Liver (tissue), 9 donors: ENCODE data around the gene NF2. TPM values are rescaled to one million over a fixed set of nuclear protein-coding genes. Genes with fewer than 3 reads are reported as not detected.

Experiments used
- DNase-seq: peaks from one replicate; pipeline ENCODE4 v3.0.0-alpha.2; 2017; ENCODE audit warnings: low spot score
- H3K27ac ChIP-seq, 2 donors: one replicate each; pipeline ENCODE4 v1.7.0; 2013; ENCODE audit warnings: inconsistent platforms in 2 of 2, low read length in 2 of 2, control low read depth in 1 of 2, low read depth in 1 of 2, mild to moderate bottlenecking in 1 of 2
- H3K27me3 ChIP-seq, 4 donors: one replicate each; pipeline versions ENCODE4 v1.6.1 to v1.7.0; 2013; ENCODE audit warnings: low read length in 3 of 4, inconsistent platforms in 1 of 4, mild to moderate bottlenecking in 1 of 4, moderate library complexity in 1 of 4; ENCODE audit not compliant: control insufficient read depth in 4 of 4, insufficient read depth in 4 of 4
- H3K36me3 ChIP-seq, 4 donors: one replicate each; pipeline versions ENCODE4 v1.6.1 to v1.7.0; 2013; ENCODE audit warnings: low read length in 3 of 4, mild to moderate bottlenecking in 3 of 4, low read depth in 1 of 4, moderate library complexity in 1 of 4; ENCODE audit not compliant: control insufficient read depth in 4 of 4, insufficient read depth in 3 of 4
- H3K4me1 ChIP-seq, 4 donors: one replicate each; pipeline versions ENCODE4 v1.6.1 to v1.7.0; 2013; ENCODE audit warnings: low read length in 3 of 4, mild to moderate bottlenecking in 3 of 4, moderate library complexity in 1 of 4; ENCODE audit not compliant: control insufficient read depth in 4 of 4, insufficient read depth in 4 of 4
- H3K4me3 ChIP-seq, 3 donors: one replicate each; pipeline versions ENCODE4 v1.6.1 to v1.7.0; 2013; ENCODE audit warnings: low read length in 3 of 3, control low read depth in 1 of 3, low read depth in 1 of 3, mild to moderate bottlenecking in 1 of 3
- H3K9ac ChIP-seq, 2 donors: one replicate each; pipeline ENCODE4 v1.7.0; 2013; ENCODE audit warnings: low read length in 2 of 2, mild to moderate bottlenecking in 2 of 2, moderate library complexity in 2 of 2, control low read depth in 1 of 2, low read depth in 1 of 2
- H3K9me3 ChIP-seq, 4 donors: one replicate each; pipeline versions ENCODE4 v1.6.1 to v1.7.0; 2013; ENCODE audit warnings: low read length in 3 of 4; ENCODE audit not compliant: control insufficient read depth in 4 of 4
- CTCF ChIP-seq: fragments of 150-350 bp; IDR thresholded peaks from 2 replicates; pipeline ENCODE4 v1.5.1; 2017; ENCODE audit warnings: improper control_type of control experiment, low read depth, low read length; ENCODE audit not compliant: missing input control
- FOXA1 ChIP-seq: IDR thresholded peaks from 2 replicates; pipeline ENCODE4 v1.6.1; 2016; ENCODE audit warnings: antibody characterized with exemption
- FOXA2 ChIP-seq: IDR thresholded peaks from 2 replicates; pipeline ENCODE4 v1.6.1; 2016; ENCODE audit warnings: antibody characterized with exemption
- GABPA ChIP-seq, 2 donors: IDR thresholded peaks in 1 of 2; conservative IDR thresholded peaks in 1 of 2; 2 replicates each; pipeline ENCODE4 v1.6.1; 2016; ENCODE audit warnings: antibody characterized with exemption in 2 of 2, mild to moderate bottlenecking in 1 of 2, moderate library complexity in 1 of 2
- HNF4A ChIP-seq, 2 donors: conservative IDR thresholded peaks; 2 replicates each; pipeline ENCODE4 v1.6.1; 2016; ENCODE audit warnings: antibody characterized with exemption in 2 of 2, mild to moderate bottlenecking in 2 of 2
- HNF4G ChIP-seq: IDR thresholded peaks from 2 replicates; pipeline ENCODE4 v1.6.1; 2016; ENCODE audit warnings: antibody characterized with exemption
- MAX ChIP-seq: IDR thresholded peaks from 2 replicates; pipeline ENCODE4 v1.6.1; 2016; ENCODE audit warnings: antibody characterized with exemption
- RAD21 ChIP-seq, 2 donors: IDR thresholded peaks; 2 replicates each; pipeline ENCODE4 v1.6.1; 2016; ENCODE audit warnings: antibody characterized with exemption in 2 of 2, mild to moderate bottlenecking in 2 of 2
- RXRA ChIP-seq, 2 donors: IDR thresholded peaks; 2 replicates each; pipeline ENCODE4 v1.6.1; 2017 to 2018; ENCODE audit warnings: antibody characterized with exemption in 2 of 2, mild to moderate bottlenecking in 1 of 2
- SP1 ChIP-seq: IDR thresholded peaks from 2 replicates; pipeline ENCODE4 v1.6.1; 2018; ENCODE audit warnings: antibody characterized with exemption, mild to moderate bottlenecking
- TAF1 ChIP-seq: conservative IDR thresholded peaks from 2 replicates; pipeline ENCODE4 v1.6.1; 2016; ENCODE audit warnings: antibody characterized with exemption, mild to moderate bottlenecking
- YY1 ChIP-seq: IDR thresholded peaks from 2 replicates; pipeline ENCODE4 v1.6.1; 2016; ENCODE audit warnings: antibody characterized with exemption, mild to moderate bottlenecking
- ZBTB33 ChIP-seq: IDR thresholded peaks from 2 replicates; pipeline ENCODE4 v1.6.1; 2016; ENCODE audit warnings: antibody characterized with exemption
- WGBS: extraction: QIAGEN DNeasy Blood & Tissue Kit; methylation state at CpG from one replicate; pipeline ENCODE4 v1.1.7; 2013; 5-methylcytosine and 5-hydroxymethylcytosine counted together
- polyA plus RNA-seq, 2 donors: library from polyadenylated mRNA; stranded (reverse) in 1 of 2; unstranded in 1 of 2; fragments of 200-250 nt in 1 of 2; fragments of >200 nt in 1 of 2; fragmentation: Nextera tagmentation in 1 of 2; extraction: Ambion mirVana in 1 of 2; gene quantifications; one replicate each; pipeline versions ENCODE4 v1.2.1 to v1.2.3, GENCODE V29; 2013 to 2015
- total RNA-seq, 2 donors: library from RNA; depleted of rRNA; stranded (reverse); fragments of >200 nt; gene quantifications; one replicate each; pipeline ENCODE4 v1.2.3, GENCODE V29; 2014
- TF ChIP-seq, protein P1 (sequence below): IDR thresholded peaks from 2 replicates; pipeline ENCODE4 v1.6.1; 2016; ENCODE audit warnings: antibody characterized with exemption, mild to moderate bottlenecking
- donor health status: healthy.
- donor health status: healthy.
- donor health status: healthy.
- donor health status: healthy.
- donor health status: healthy.

NF2 gene
- total and polyA plus RNA-seq, 4 donors = 6.2 to 25.2 (median 11.2) TPM

DNA sequence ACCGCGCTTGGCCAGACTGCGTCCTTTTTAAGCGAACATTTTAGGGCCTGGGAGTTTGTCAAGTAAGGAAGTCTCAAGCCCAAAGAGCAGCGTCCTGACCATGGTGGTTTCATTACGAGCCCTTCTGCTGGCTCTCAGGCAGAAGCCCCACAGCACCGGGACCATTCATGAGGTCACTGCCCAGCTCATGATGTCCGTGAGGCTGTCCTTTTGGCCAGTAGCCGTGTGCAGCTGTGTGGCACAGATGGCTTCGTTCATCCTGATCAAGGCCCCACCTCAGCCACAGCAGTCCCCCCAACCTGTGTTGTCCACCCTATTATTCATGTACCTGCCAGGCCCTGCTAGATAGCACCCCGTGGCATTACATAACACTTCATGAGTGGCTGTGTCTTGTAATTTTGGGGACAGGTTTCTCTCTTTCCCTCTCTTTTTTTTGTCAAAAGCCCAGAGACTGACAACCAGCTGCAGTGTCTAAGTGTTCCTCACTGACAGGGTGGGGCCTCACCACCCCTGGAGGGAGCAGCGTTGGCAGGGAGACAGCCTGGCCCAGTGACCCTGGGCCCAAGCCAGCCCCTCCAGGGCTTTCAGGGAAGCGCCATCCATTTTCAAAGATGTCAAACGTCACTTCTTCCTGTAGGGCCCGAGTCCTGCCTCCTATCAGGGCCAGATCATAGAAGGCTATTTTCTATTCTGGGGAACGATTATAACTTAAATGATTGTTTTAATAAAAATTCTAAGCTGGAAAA, 94.6 kb downstream of the NF2 start:
- no peak overlapping the region for H3K4me3 ChIP-seq

GRCh38 chr22:29700206-29700899, 96.9 kb downstream of the NF2 start:
- no peaks in the 10 kb centered on the region for H3K27me3 ChIP-seq
- TF ChIP-seq RXRA (IDR thresholded peaks at IDR 0.05) = no peak
- TF ChIP-seq TAF1 = no peak
- TF ChIP-seq, protein P1, sequence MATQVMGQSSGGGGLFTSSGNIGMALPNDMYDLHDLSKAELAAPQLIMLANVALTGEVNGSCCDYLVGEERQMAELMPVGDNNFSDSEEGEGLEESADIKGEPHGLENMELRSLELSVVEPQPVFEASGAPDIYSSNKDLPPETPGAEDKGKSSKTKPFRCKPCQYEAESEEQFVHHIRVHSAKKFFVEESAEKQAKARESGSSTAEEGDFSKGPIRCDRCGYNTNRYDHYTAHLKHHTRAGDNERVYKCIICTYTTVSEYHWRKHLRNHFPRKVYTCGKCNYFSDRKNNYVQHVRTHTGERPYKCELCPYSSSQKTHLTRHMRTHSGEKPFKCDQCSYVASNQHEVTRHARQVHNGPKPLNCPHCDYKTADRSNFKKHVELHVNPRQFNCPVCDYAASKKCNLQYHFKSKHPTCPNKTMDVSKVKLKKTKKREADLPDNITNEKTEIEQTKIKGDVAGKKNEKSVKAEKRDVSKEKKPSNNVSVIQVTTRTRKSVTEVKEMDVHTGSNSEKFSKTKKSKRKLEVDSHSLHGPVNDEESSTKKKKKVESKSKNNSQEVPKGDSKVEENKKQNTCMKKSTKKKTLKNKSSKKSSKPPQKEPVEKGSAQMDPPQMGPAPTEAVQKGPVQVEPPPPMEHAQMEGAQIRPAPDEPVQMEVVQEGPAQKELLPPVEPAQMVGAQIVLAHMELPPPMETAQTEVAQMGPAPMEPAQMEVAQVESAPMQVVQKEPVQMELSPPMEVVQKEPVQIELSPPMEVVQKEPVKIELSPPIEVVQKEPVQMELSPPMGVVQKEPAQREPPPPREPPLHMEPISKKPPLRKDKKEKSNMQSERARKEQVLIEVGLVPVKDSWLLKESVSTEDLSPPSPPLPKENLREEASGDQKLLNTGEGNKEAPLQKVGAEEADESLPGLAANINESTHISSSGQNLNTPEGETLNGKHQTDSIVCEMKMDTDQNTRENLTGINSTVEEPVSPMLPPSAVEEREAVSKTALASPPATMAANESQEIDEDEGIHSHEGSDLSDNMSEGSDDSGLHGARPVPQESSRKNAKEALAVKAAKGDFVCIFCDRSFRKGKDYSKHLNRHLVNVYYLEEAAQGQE = no peak
- no peak for TF ChIP-seq FOXA2
- no peak for TF ChIP-seq FOXA1
- no peak for TF ChIP-seq CTCF
- TF ChIP-seq RAD21 (IDR thresholded peaks at IDR 0.05) = no peak
- TF ChIP-seq HNF4G = no peak
- no peak for TF ChIP-seq YY1
- no peak for TF ChIP-seq HNF4A (conservative IDR thresholded peaks at IDR 0.05)
- no peaks in the 10 kb centered on the region for H3K36me3 ChIP-seq
- 71% methylated on average over 19 of the region's 19 CpGs for WGBS
- H3K27ac ChIP-seq = no peak overlapping the region
- no peaks in the 10 kb centered on the region for H3K4me1 ChIP-seq
- no peak overlapping the region for H3K9ac ChIP-seq
- H3K4me3 ChIP-seq = no peak overlapping the region
- DNase-seq = no peak
- H3K9me3 ChIP-seq = no peaks in the 10 kb centered on the region

More for the DNA sequence above, 94.6 kb downstream of the NF2 start:
- DNase-seq = no peak
- H3K9me3 ChIP-seq = no peaks in the 10 kb centered on the region
- TF ChIP-seq SP1 (no peak), ZBTB33 (no peak), FOXA2 (no peak), HNF4G (no peak), YY1 (no peak), GABPA (IDR thresholded peaks at IDR 0.05 in 1 of 2, conservative IDR thresholded peaks at IDR 0.05 in 1 of 2) (no peak), HNF4A (conservative IDR thresholded peaks at IDR 0.05) (no peak), CTCF (no peak), MAX (no peak), FOXA1 (no peak)
- H3K9ac ChIP-seq = no peak overlapping the region
- peaks cover 0 to 15% (median 5%) of the 10 kb centered on the region in 4 donors for H3K36me3 ChIP-seq
- WGBS = 89% methylated on average over 16 of the region's 16 CpGs
- H3K27me3 ChIP-seq = no peaks in the 10 kb centered on the region
- no peak overlapping the region for H3K27ac ChIP-seq
- no peaks in the 10 kb centered on the region for H3K4me1 ChIP-seq
